ENCODE measurements around the gene REEP2.

DNA sequence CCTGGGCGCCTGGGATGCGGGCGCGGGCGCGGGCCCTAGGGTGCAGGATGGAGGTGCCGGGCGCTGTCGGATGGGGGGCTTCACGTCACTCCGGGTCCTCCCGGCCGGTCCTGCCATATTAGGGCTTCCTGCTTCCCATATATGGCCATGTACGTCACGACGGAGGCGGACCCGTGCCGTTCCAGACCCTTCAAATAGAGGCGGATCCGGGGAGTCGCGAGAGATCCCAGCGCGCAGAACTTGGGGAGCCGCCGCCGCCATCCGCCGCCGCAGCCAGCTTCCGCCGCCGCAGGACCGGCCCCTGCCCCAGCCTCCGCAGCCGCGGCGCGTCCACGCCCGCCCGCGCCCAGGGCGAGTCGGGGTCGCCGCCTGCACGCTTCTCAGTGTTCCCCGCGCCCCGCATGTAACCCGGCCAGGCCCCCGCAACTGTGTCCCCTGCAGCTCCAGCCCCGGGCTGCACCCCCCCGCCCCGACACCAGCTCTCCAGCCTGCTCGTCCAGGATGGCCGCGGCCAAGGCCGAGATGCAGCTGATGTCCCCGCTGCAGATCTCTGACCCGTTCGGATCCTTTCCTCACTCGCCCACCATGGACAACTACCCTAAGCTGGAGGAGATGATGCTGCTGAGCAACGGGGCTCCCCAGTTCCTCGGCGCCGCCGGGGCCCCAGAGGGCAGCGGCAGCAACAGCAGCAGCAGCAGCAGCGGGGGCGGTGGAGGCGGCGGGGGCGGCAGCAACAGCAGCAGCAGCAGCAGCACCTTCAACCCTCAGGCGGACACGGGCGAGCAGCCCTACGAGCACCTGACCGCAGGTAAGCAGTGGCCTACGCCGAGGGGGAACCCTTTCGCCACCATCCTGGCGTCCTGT, 26.6 kb downstream of the REEP2 start, which contains the start of gene EGR1:
- TF ChIP-seq, protein P1, sequence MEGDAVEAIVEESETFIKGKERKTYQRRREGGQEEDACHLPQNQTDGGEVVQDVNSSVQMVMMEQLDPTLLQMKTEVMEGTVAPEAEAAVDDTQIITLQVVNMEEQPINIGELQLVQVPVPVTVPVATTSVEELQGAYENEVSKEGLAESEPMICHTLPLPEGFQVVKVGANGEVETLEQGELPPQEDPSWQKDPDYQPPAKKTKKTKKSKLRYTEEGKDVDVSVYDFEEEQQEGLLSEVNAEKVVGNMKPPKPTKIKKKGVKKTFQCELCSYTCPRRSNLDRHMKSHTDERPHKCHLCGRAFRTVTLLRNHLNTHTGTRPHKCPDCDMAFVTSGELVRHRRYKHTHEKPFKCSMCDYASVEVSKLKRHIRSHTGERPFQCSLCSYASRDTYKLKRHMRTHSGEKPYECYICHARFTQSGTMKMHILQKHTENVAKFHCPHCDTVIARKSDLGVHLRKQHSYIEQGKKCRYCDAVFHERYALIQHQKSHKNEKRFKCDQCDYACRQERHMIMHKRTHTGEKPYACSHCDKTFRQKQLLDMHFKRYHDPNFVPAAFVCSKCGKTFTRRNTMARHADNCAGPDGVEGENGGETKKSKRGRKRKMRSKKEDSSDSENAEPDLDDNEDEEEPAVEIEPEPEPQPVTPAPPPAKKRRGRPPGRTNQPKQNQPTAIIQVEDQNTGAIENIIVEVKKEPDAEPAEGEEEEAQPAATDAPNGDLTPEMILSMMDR (conservative IDR thresholded peaks at IDR 0.05; ENCODE audit: low read length) = no peak
- no peak for TF ChIP-seq EZH2phosphoT487 (IDR thresholded peaks at IDR 0.05; ENCODE audit: borderline replicate concordance)
